Measurements from ENCODE around the gene APOBR.
"Not testable (repeated sequence)": the region's sequence is repeated elsewhere in the genome, so short reads cannot be mapped to it uniquely, and the experiment has no call there.

The APOBR gene, protein sequence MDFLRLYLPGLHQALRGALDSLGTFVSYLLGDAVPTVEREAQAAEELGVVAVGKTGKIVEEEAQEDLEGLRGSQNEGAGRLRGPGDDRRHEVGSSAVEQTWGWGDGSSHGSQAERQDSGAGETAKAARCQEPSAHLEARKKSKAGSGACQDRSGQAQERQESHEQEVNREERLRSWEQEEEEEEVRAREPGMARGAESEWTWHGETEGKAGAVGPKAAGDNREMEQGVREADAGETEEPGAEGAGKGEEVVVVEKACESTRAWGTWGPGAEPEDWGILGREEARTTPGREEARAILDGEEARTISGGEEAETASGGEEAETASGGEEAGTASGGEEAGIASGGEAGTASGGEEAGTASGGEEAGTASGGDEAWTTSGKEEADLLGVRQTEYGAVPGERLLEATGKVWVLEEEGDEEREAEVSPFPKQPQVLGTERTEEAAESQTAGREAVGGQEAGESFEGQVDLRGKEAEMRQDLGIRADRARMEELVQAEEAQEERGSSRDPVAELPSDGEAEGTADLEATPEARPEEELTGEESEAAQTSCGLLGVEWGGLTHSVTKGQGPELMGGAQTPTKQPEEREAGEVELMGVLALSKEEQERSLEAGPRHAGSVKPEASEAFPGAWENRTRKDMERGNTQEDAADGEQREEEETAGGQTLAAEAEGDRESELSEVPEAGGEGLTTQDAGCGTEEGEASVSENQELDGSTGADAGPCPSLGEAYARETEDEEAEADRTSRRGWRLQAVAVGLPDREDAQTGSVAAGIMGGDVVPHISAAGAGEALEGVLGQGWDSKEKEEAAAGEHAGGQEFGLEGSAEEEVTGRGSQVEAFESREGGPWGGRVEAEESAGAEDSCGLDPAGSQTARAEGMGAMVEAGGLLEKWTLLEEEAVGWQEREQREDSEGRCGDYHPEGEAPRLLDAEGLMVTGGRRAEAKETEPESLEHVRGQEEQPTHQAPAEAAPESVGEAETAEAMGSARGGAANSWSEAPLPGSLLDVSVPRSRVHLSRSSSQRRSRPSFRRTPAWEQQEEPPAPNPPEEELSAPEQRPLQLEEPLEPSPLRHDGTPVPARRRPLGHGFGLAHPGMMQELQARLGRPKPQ

DNA sequence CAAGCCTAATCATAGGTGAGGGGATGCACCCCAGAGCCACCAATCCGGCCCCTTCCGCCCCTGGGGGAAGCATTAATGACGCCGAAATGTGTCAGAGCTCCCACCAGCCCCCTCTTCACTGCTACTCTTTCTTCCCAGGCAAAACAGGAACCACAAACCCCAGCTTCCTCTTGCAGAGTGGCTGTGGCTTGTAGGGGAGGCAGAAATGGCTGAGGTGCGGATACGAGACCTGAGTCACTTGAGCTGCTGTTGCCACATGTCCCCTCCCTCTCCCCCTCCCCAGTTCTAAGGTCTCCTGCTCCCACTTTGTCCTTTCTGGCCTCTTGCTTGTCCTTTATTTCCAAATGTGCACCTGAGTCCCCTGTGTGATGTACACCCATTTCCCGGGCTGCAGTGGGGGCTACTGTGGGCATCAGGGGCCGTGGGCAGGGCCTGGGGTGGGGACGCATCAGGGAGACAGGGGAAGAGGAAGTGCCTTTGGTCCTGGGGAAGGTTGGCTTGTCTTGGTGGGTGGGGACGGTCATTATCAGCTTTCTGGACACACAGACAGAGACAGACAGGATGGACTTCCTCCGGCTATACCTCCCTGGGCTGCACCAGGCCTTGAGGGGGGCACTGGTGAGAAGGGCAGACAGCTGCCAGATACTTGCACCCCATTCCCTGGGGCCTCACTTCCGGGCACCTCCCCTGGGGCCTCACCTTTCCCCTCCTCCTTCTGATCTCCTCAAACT, at the start of gene APOBR:
TSS of gene APOBR (plus strand) at position 523 of the 731 bp plus-strand sequence. CDS start at position 562, 39 bp downstream.
- DNase-seq (ENCODE audit: low read depth in 2 of 2), result no peak

DNA sequence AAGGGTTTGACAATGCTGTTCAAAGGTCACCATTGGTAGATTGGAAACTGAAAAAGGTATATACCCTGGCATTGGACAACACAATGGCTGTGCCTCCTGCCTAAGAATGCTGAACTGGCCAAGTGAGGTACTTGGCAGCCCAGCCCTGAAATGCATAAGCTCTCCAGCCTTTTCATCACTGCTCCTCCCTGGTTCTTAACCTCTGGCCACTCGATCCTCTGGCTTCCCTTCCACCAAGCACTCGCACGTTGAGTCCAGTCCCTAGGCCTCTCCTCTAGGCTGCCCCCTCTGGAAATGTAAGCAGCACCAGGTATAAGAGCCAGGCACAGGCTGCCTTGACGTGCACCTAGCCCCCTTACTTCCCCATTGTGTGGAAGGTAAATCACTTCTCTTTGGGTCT, 48.1 kb upstream of the APOBR start:
- not testable (repeated sequence) for DNase-seq (ENCODE audit: low read depth in 2 of 2)

DNA sequence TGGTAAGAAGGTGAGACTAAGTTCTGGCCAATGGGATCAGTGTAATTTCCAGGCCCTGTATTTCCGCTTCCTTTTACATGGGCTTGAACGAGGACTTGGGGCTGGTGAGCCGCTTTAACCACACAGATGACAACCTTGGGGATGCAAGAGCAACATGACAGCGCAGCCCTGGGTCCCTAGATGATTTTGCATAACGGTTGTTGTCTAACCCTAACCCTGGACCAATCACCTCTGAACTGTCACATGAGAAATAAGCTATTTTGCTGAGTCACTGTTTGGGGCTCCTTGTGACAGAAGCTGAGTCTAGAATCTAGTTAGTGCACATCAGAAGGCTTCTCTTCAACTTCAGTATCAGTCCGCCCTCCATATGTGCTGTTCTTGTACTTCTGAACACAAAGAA, 47.4 kb upstream of the APOBR start:
- DNase-seq (ENCODE audit: low read depth in 2 of 2), result not testable (repeated sequence)

DNA sequence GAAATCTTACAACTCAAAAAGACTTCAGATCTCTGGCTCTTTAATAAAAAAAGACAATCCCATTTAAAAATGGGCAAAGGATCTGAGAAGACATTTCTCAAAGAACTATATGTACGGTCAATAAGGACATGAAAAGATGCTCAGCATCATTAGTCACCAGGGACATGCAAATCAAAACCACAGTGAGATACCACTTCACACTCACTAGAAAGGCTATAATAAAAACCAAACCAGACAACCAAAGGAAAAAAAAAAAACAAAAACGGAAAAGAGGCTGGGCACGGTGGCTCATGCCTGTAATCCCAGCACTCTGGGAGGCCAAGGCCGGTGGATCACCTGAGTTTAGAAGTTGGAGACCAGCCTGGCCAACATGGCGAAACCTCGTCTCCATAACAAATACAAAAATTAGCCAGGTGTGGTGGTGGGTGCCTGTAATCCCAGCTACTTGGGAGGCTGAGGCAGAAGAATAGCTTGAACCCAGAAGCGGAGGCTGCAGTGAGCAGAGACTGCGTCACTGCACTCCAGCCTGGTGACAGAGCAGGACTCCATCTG, 20.7 kb upstream of the APOBR start:
- no peak for DNase-seq (ENCODE audit: low read depth in 2 of 2)

DNA sequence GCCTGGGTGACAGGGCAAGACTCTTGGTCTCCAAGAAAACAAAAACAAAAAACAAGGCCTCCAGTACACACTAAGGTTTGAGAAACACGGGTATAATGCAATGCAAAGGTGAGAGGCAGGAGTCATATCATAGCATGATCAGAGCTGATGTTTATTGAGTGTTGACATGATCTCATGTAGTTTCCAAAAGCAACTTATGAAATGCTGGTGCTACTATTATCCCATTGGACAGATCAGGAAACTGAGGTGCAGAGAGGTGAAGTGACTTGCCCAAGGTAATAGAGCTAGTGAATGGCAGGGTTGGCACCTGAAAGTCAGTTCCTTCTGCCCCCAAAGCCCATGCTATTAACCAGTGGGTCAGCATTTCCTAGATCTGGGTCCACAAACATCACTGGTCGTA, 19.2 kb upstream of the APOBR start:
- no peak for DNase-seq (ENCODE audit: low read depth in 2 of 2)

DNA sequence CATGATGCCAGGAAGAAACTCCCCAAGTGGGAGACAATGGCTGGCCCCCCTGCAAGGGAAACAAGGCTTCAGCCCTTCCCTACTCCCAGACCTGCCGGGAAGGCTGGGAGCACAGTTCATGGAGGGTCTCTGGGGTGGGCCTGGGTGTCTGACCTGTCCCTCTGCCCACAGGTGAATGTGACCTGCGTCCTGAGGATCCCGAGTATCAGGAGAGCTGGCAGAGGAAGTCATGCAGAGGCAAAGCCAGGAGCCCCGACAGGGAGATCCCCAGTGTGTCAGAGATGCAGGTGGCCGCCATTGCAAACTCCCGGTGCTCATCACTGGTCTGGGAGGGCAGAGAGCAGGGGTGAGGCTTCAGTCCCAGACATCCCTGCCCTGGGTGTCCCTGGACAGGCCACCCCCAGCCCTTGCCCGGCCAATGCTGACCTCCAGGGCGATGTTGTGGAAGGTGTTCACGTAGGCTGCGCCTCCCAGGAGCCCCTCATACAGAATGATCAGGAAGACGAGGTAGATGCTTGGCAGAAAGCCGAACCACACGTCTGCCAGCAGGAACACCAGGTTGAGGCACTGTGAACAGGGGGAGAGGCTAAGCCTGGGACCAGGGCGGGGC, 17.0 kb upstream of the APOBR start:
- DNase-seq (ENCODE audit: low read depth in 2 of 2), result no peak

DNA sequence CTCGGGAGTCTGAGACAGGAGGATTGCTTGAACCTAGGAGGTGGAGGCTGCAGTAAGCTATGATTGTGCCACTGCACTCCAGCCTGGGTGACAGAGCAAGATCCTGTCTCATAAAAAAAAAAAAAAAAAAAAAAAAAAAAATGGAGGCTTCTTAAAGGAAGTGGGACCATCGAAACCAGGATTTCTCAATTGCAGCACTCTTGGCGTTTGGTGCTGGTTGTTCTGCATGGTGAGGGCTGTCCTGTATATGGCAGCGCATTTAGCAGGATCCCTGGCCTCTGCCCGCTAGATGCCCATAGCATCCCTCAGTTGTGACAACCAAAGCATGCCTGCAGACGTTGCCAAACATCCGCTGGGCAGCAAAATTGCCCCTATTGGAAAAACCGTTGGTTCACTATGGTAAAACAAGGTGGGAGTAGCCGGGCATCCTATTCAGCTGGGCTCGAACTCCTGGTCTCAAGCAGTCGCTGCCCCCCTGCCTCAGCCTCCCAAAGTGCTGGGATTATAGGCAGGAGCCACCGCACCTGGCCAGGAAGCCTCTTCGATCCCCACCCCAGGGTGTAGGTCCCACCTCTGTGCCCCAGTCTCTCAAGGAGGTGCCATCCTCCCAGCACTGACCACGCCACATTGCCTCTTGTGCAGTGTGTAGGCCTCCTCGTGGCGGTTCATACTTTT, 15.8 kb upstream of the APOBR start:
- no peak for DNase-seq (ENCODE audit: low read depth in 2 of 2)

DNA sequence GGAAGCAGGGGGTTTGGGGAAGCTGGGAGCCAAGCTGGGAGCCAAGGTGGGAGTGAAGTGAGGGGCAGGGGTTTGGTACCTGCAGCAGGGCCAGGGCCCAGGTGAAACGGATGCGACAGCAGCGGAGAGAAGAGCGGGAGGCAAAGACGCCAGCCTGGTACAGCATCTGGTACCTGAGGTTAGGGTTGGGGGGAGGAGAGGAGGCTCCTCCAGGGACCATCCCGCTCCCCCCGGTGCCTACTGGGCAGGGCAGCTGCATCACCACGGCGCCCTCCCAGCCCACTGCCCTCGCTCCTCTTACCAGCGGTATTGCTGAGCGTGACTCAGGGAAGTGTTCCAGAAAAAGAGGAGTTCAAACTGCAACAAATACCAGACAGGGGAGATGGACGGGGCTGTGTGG, 12.4 kb upstream of the APOBR start:
- no peak for DNase-seq (ENCODE audit: low read depth in 2 of 2)

DNA sequence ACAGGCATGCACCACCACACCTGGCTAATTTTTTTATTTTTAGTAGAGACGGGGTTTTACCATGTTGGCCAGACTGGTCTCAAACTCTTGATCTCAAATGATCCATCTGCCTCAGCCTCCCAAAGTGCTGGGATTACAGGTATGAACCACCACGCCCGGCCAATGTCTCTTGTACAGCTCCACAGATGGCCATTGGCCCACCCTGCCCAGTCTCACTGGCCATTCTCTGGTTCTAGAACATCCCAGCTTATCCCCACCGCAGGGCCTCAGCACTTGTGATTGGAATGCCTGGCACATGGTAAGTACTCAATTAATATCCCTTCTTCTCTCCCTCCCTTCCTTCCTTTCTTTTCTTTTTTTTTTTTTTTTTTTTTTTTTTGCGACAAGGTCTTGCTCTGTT, 11.1 kb upstream of the APOBR start:
- DNase-seq (ENCODE audit: low read depth in 2 of 2), result not testable (repeated sequence)

DNA sequence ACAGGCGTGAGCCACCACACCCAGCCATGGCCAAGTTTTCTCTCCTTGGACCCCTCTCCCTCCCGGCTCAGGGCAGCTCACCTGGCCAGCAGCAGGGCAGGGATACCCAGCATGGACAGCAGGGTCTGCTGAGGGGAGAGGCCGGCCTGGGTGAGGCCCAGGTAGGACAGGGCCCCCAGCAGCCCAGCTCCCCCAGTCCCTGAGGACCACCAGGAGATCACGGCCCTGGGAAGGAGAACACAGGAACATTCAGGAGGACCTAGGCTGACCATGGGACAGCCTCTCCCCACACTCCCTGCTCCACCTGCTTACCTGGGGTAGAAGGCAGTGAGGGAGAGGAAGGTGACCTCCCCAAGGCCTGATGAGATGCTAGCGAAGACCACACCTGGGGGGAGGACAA, 8.2 kb upstream of the APOBR start:
- no peak for DNase-seq (ENCODE audit: low read depth in 2 of 2)

DNA sequence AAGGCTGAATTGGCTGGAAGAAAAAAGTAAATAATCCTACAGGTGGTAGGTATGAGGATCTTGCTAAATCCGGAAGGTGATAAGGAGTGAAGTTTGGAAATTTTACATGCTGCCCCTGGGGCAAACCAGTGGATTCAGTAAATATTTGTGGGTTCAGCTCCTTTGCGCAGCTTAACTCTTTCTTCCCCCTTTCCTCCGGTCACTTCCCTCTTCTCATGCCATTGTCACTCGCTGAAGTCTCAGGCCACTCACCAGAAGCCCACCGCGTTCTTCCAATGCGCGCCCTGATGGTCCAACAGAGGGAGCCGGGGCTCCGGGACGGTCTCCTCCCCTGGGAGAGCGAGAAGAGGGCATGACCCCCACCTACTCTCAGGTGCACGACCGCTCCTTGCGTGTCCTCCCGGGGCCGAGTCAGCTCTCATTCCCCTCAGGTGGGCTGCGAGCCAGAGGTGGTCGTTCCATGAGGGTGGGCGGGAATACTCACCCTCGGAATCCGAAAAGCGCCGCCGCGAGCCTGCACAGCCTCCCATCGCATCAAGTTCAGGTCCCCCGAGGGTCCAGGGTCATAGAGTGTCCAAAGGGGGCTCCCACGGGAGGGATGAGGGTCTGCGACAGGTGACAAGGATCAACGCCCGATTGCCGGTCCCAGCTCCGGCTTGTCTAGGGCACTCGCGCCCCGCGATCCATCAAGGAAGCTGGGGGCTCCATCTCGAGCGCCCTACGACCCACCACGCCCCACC, 3.0 kb upstream of the APOBR start:
- no peak for DNase-seq (ENCODE audit: low read depth in 2 of 2)

DNA sequence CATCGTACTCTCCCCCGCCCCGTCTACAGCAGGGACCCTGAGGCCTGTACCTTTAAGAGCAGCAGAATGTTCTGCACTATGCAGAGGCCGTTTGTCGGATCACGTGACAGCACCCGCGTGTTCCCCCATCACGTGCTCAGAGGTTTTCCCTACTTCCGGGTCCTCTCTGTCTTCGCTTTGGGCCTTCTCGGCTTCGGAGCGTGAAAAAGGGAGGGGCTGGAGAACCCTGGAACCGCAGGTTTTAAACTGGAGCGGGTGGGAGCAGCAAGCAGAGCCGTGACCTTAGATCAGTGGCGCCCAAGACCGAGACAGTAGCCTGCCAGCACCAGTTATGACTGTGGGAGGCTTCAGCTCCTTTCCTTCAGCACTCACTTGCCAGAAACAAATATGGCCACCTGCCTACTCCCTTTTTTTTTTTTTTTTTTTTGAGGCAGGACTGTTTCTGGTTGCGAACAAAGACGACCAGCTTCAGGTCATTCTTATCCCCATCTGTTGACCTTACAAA, 2.4 kb upstream of the APOBR start, which contains the start of gene CLN3:
TSS of gene CLN3 (minus strand) at position 105 of the 505 bp plus-strand sequence. CDS start 315 bp downstream, outside the sequence.
- DNase-seq (ENCODE audit: low read depth in 2 of 2), result peak; percentile 88 to 90

DNA sequence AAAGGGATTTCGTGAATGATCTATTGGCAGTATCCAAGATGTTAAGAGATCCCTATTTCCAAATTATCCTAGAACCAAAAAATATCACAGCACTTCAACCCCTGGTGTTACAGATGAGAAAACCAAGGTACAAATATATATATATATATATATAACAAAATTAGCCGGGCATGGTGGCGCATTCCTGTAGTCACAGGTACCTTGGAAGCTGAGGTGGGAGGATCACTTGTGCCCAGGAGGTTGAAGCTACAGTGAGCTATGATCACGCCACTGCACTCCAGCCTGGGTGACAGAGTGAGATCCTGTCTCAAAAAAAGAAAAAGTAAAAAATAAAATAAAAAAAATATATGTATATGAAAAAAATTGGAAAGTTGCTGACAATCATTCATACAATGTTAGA, 1.9 kb upstream of the APOBR start:
- no peak for DNase-seq (ENCODE audit: low read depth in 2 of 2)

DNA sequence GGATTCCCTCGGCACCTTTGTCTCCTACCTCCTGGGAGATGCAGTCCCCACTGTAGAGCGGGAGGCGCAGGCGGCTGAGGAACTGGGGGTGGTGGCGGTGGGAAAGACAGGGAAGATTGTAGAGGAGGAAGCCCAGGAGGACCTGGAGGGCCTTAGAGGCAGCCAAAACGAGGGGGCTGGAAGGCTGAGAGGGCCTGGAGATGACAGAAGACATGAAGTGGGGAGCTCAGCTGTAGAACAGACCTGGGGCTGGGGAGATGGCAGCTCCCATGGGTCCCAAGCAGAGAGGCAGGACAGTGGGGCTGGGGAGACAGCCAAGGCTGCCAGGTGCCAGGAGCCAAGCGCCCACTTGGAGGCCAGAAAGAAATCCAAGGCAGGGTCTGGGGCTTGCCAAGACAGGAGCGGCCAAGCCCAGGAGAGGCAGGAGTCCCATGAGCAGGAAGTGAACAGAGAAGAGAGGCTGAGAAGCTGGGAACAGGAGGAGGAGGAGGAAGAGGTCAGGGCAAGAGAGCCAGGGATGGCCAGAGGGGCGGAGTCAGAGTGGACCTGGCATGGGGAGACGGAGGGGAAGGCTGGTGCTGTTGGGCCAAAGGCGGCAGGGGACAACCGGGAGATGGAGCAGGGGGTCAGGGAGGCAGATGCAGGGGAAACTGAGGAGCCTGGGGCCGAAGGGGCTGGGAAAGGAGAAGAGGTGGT, 803 bp downstream of the APOBR start:
- no peak for DNase-seq (ENCODE audit: low read depth in 2 of 2)

DNA sequence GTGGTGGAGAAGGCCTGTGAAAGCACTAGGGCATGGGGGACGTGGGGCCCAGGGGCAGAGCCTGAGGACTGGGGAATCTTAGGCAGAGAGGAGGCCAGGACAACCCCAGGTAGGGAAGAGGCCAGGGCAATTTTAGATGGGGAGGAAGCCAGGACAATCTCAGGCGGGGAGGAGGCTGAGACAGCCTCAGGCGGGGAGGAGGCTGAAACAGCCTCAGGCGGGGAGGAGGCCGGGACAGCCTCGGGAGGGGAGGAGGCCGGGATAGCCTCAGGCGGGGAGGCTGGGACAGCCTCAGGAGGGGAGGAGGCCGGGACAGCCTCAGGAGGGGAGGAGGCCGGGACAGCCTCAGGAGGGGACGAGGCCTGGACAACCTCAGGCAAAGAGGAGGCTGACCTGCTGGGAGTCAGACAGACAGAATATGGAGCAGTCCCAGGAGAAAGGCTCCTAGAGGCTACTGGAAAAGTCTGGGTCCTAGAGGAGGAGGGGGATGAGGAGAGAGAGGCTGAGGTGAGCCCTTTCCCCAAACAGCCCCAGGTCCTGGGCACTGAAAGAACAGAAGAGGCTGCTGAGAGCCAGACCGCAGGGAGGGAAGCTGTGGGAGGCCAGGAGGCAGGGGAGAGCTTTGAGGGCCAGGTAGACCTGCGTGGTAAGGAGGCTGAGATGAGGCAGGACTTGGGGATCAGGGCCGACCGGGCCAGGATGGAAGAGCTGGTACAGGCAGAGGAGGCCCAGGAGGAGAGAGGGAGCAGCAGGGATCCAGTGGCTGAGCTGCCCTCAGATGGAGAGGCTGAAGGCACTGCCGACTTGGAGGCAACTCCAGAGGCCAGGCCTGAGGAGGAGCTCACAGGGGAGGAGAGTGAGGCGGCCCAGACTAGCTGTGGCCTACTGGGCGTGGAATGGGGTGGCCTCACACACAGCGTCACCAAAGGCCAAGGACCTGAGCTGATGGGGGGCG, 1.6 kb downstream of the APOBR start:
- DNase-seq (ENCODE audit: low read depth in 2 of 2), result no peak

DNA sequence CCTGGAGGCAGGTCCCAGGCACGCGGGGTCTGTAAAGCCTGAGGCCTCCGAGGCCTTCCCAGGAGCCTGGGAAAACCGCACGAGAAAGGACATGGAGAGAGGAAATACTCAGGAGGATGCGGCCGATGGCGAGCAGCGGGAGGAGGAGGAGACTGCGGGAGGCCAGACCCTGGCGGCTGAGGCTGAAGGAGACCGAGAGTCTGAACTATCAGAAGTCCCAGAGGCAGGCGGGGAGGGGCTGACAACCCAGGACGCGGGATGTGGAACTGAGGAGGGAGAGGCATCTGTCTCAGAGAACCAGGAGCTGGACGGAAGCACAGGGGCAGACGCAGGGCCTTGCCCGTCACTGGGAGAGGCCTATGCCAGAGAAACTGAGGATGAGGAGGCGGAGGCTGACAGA, 2.4 kb downstream of the APOBR start:
- DNase-seq (ENCODE audit: low read depth in 2 of 2), result no peak

DNA sequence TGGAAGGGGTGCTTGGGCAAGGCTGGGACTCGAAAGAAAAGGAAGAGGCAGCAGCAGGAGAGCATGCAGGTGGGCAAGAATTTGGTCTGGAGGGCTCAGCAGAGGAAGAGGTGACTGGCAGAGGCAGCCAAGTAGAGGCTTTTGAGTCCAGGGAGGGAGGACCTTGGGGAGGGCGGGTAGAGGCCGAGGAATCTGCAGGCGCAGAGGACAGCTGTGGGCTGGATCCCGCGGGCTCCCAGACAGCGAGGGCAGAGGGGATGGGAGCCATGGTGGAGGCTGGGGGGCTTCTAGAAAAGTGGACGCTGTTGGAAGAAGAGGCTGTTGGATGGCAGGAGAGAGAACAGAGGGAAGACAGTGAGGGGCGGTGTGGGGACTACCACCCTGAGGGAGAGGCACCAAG, 2.9 kb downstream of the APOBR start:
- no peak for DNase-seq (ENCODE audit: low read depth in 2 of 2)
